DMS53 treated with DMSO at 0.1 percent for 48 hours (cell line): Measurements from ENCODE around the gene PVALB.

Source experiments
- DNase-seq: peaks from one replicate; lab custom pipeline; 2025; ENCODE audit not compliant: unreplicated experiment; lab: John Stamatoyannopoulos, UW

PVALB gene

GRCh38 chr22:36846949-36847348 is 30.1 kb upstream of the PVALB start:
- DNase-seq = no peak

GRCh38 chr22:36846271-36846670 is 29.4 kb upstream of the PVALB start:
- DNase-seq = no peak

GRCh38 chr22:36840106-36840505 is 23.3 kb upstream of the PVALB start:
- DNase-seq = no peak

- no peak for DNase-seq
These were observed 22.7 kb upstream of the PVALB start for GRCh38 chr22:36839356-36840073.

GRCh38 chr22:36838119-36839030 is 21.5 kb upstream of the PVALB start:
- DNase-seq = no peak

- DNase-seq = no peak
These were observed 19.1 kb upstream of the PVALB start for GRCh38 chr22:36835903-36836302.

- DNase-seq = no peak
These were observed 16.2 kb upstream of the PVALB start for GRCh38 chr22:36833073-36833472.

- no peak for DNase-seq
These were observed 14.9 kb upstream of the PVALB start for GRCh38 chr22:36831717-36832116.

GRCh38 chr22:36831206-36831605 is 14.4 kb upstream of the PVALB start:
- DNase-seq = no peak

- no peak for DNase-seq
These were observed 13.8 kb upstream of the PVALB start for GRCh38 chr22:36830601-36831000.

- DNase-seq = no peak
These were observed 12.7 kb upstream of the PVALB start for GRCh38 chr22:36829370-36830002.

- DNase-seq = no peak
These were observed 12.0 kb upstream of the PVALB start for GRCh38 chr22:36828815-36829214.

GRCh38 chr22:36826262-36826661 is 9.4 kb upstream of the PVALB start:
- DNase-seq = no peak

- DNase-seq = no peak
These were observed 7.8 kb upstream of the PVALB start for GRCh38 chr22:36824655-36825054.

GRCh38 chr22:36823186-36823839 is 6.5 kb upstream of the PVALB start:
- DNase-seq = no peak

- no peak for DNase-seq
These were observed 5.7 kb upstream of the PVALB start for GRCh38 chr22:36822581-36822980.

- DNase-seq = no peak
These were observed 2.3 kb upstream of the PVALB start for GRCh38 chr22:36819112-36819511.

GRCh38 chr22:36818010-36818642 is 1.3 kb upstream of the PVALB start:
- no peak for DNase-seq

- DNase-seq = no peak
These were observed 652 bp upstream of the PVALB start for GRCh38 chr22:36817525-36817848.

GRCh38 chr22:36816339-36816635 is 548 bp downstream of the PVALB start:
- DNase-seq = no peak
